Astrocyte (in vitro differentiated cells and primary cell): ENCODE measurements around the gene KIF2A.

ENCODE experiments used
- EZH2 ChIP-seq: IDR thresholded peaks from 2 replicates; pipeline ENCODE4 v1.6.1; 2012; ENCODE audit warnings: mild to moderate bottlenecking, low read length, inconsistent platforms; ENCODE audit not compliant: insufficient read depth
- TF ChIP-seq, protein P1 (sequence below): IDR thresholded peaks from 2 replicates; pipeline ENCODE4 v1.5.1; 2011; ENCODE audit warnings: low read depth, mild to moderate bottlenecking, inconsistent platforms, low read length, moderate library complexity; ENCODE audit not compliant: insufficient read depth

- TF ChIP-seq, protein P1, sequence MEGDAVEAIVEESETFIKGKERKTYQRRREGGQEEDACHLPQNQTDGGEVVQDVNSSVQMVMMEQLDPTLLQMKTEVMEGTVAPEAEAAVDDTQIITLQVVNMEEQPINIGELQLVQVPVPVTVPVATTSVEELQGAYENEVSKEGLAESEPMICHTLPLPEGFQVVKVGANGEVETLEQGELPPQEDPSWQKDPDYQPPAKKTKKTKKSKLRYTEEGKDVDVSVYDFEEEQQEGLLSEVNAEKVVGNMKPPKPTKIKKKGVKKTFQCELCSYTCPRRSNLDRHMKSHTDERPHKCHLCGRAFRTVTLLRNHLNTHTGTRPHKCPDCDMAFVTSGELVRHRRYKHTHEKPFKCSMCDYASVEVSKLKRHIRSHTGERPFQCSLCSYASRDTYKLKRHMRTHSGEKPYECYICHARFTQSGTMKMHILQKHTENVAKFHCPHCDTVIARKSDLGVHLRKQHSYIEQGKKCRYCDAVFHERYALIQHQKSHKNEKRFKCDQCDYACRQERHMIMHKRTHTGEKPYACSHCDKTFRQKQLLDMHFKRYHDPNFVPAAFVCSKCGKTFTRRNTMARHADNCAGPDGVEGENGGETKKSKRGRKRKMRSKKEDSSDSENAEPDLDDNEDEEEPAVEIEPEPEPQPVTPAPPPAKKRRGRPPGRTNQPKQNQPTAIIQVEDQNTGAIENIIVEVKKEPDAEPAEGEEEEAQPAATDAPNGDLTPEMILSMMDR, result no peak
- no peak for TF ChIP-seq EZH2
These were observed 11.8 kb downstream of the KIF2A start for GRCh38 chr5:62317810-62318209.
